Osteoblast (primary cell): Measurements from ENCODE around the gene ZMIZ1. TPM values are rescaled to one million over a fixed set of nuclear protein-coding genes. Genes with fewer than 3 reads are reported as not detected.

Experiments used
- DNase-seq: peaks from one replicate; pipeline ENCODE4 v3.0.0; 2011; ENCODE audit warnings: low spot score, mixed read lengths; ENCODE audit not compliant: insufficient read length; ENCODE audit errors: missing footprints
- H2AFZ ChIP-seq: 2 replicates; pipeline ENCODE4 v1.6.0; 2011; ENCODE audit warnings: mild to moderate bottlenecking, low read length
- H3K27ac ChIP-seq: 2 replicates; pipeline ENCODE4 v1.5.1; 2011; ENCODE audit warnings: mild to moderate bottlenecking, low read depth, low read length, moderate library complexity
- H3K27me3 ChIP-seq: 2 replicates; pipeline ENCODE4 v1.6.0; 2012; ENCODE audit warnings: mild to moderate bottlenecking, control low read depth, inconsistent platforms, low read length, moderate library complexity; ENCODE audit not compliant: insufficient read depth
- H3K36me3 ChIP-seq: 2 replicates; pipeline ENCODE4 v1.5.1; 2011; ENCODE audit warnings: mild to moderate bottlenecking, low read length, control low read depth, moderate library complexity; ENCODE audit not compliant: insufficient read depth
- H3K4me1 ChIP-seq: 2 replicates; pipeline ENCODE4 v1.5.1; 2011; ENCODE audit warnings: mild to moderate bottlenecking, low read length, control low read depth, moderate library complexity; ENCODE audit not compliant: insufficient read depth
- H3K4me2 ChIP-seq: 2 replicates; pipeline ENCODE4 v1.6.0; 2011; ENCODE audit warnings: mild to moderate bottlenecking, low read length; ENCODE audit not compliant: insufficient read depth
- H3K4me3 ChIP-seq: fragments of 200-600 bp; sonication (generic); 3 replicates; pipeline ENCODE4 v1.5.1; 2012; ENCODE audit warnings: mild to moderate bottlenecking, low read length, inconsistent platforms; ENCODE audit not compliant: insufficient read depth
- H3K79me2 ChIP-seq: 2 replicates; pipeline ENCODE4 v1.6.0; 2012; ENCODE audit warnings: mild to moderate bottlenecking, low read length, control low read depth, inconsistent platforms; ENCODE audit not compliant: insufficient read depth
- H3K9me3 ChIP-seq: 2 replicates; pipeline ENCODE4 v1.5.1; 2011; ENCODE audit warnings: low read depth, low read length, control low read depth
- H4K20me1 ChIP-seq: 2 replicates; pipeline ENCODE4 v1.6.0; 2012; ENCODE audit warnings: mild to moderate bottlenecking, low read length, control low read depth; ENCODE audit not compliant: insufficient read depth
- total RNA-seq: library from RNA; depleted of rRNA; stranded (reverse); fragments of >200 nt; gene quantifications from 2 replicates; pipeline ENCODE4 v1.2.3, GENCODE V29; 2012
- TF ChIP-seq, protein P1 (sequence below): IDR thresholded peaks from 2 replicates; pipeline ENCODE4 v1.5.1; 2011; ENCODE audit warnings: mild to moderate bottlenecking, low read depth, low read length, moderate library complexity; ENCODE audit errors: extremely low read depth

ZMIZ1 gene
- total RNA-seq, 1 donor = 40.9 TPM

DNA sequence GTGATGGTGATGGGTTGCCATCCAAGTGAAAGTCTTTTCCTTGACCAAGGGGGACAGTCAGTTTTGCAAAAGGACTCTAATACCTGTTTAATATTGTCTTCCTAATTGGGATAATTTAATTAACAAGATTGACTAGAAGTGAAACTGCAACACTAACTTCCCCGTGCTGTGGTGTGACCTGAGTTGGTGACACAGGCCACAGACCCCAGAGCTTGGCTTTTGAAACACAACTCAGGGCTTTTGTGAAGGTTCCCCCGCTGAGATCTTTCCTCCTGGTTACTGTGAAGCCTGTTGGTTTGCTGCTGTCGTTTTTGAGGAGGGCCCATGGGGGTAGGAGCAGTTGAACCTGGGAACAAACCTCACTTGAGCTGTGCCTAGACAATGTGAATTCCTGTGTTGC, 285.4 kb downstream of the ZMIZ1 start:
- Histone ChIP-seq H3K27me3 (no peaks in the 10 kb centered on the region), H3K36me3 (peaks cover 64% of the 10 kb centered on the region), H3K4me3 (no peak overlapping the region), H2AFZ (no peak overlapping the region), H3K9me3 (no peaks in the 10 kb centered on the region), H3K4me2 (no peak overlapping the region), H3K27ac (no peak overlapping the region), H3K79me2 (peaks cover 36% of the 10 kb centered on the region), H4K20me1 (peaks cover 52% of the 10 kb centered on the region), H3K4me1 (peaks cover 7% of the 10 kb centered on the region)
- no peak for DNase-seq
- TF ChIP-seq, protein P1, sequence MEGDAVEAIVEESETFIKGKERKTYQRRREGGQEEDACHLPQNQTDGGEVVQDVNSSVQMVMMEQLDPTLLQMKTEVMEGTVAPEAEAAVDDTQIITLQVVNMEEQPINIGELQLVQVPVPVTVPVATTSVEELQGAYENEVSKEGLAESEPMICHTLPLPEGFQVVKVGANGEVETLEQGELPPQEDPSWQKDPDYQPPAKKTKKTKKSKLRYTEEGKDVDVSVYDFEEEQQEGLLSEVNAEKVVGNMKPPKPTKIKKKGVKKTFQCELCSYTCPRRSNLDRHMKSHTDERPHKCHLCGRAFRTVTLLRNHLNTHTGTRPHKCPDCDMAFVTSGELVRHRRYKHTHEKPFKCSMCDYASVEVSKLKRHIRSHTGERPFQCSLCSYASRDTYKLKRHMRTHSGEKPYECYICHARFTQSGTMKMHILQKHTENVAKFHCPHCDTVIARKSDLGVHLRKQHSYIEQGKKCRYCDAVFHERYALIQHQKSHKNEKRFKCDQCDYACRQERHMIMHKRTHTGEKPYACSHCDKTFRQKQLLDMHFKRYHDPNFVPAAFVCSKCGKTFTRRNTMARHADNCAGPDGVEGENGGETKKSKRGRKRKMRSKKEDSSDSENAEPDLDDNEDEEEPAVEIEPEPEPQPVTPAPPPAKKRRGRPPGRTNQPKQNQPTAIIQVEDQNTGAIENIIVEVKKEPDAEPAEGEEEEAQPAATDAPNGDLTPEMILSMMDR = no peak

DNA sequence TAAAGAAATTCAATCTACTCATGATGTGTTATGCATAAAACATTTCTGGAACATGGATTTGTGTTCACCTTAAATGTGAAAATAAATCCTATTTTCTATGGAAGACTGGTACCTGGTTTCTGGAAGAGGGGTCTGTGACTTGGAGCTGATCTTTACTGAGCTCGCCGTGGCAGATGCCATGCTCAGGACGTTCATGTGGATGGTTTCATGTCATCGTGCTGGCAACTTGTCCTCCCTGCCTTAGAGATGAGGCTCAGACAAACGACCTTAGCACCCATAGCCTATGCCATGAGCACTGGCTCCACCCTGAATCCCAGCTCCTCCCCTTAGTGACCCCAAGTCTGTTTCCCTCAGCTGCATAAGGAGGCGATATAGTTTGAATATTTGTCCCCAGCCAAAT, 285.8 kb downstream of the ZMIZ1 start:
- H3K4me1 ChIP-seq = peaks cover 2% of the 10 kb centered on the region
- peaks cover 47% of the 10 kb centered on the region for H4K20me1 ChIP-seq
- H3K27ac ChIP-seq = no peak overlapping the region
- H3K9me3 ChIP-seq = no peaks in the 10 kb centered on the region
- no peak overlapping the region for H2AFZ ChIP-seq
- H3K36me3 ChIP-seq = peaks cover 59% of the 10 kb centered on the region
- no peaks in the 10 kb centered on the region for H3K27me3 ChIP-seq
- H3K4me3 ChIP-seq = no peak overlapping the region
- H3K4me2 ChIP-seq = no peak overlapping the region
- H3K79me2 ChIP-seq = peaks cover 31% of the 10 kb centered on the region
- no peak for DNase-seq
- TF ChIP-seq, protein P1 = no peak

DNA sequence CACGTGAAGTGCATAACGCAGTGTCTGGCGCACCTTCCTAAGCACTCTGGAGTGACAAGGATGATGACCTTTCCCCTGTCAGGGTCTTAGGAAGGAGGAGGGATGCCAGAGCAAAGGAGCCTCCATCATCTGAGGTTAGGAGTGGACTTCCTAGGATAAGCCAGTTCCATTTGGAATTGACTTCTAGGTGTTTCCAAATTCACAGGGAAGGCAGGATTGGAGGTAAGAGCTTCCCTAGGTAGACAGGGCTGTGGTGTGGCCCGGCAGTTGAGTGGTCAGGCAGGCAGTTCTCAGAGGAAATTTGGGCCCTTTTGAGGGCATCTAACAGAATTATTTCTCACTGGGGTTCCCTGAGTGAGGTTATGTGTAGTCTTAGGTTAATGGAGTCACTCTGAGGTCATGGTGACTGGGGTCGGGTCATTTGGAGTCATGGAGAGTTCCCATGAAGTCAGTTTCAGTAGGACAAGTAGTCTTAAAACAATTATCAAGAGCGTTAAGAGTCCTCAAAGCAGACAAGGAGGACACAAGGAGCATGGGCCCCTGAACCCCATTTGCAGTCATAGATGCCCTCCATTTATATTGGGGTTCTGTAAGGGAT, 286.8 kb downstream of the ZMIZ1 start:
- TF ChIP-seq, protein P1 = no peak
- H2AFZ ChIP-seq = no peak overlapping the region

DNA sequence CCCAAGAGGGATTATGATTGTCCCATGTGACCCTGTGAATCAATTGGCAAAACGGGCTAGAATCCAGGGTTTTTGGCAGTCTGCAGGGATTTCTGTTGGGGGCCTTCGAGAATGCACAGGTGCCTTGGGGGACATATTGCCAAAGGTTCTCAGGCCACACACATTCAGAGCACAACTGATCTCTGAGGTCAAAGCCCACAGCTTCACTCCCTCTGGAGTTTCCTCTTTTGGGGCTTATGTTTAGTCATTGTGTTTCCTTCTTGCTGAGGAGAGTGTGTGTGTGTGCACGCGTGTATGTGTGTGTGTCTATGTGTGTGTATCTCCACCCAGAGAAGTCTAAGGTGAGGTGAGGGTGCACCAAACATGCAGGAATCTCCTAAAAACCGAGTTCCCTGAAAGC, 287.3 kb downstream of the ZMIZ1 start:
- TF ChIP-seq, protein P1 = no peak
- DNase-seq = no peak
- Histone ChIP-seq H3K4me2 (no peak overlapping the region), H3K9me3 (no peaks in the 10 kb centered on the region), H3K36me3 (peaks cover 45% of the 10 kb centered on the region), H3K4me3 (no peak overlapping the region), H2AFZ (no peak overlapping the region), H4K20me1 (peaks cover 33% of the 10 kb centered on the region), H3K27me3 (no peaks in the 10 kb centered on the region), H3K4me1 (no peaks in the 10 kb centered on the region), H3K27ac (no peak overlapping the region), H3K79me2 (peaks cover 17% of the 10 kb centered on the region)

More for the DNA sequence above, 286.8 kb downstream of the ZMIZ1 start:
- H3K4me2 ChIP-seq = no peak overlapping the region
- H4K20me1 ChIP-seq = peaks cover 38% of the 10 kb centered on the region
- H3K27ac ChIP-seq = no peak overlapping the region
- no peak for DNase-seq
- no peaks in the 10 kb centered on the region for H3K4me1 ChIP-seq
- peaks cover 22% of the 10 kb centered on the region for H3K79me2 ChIP-seq
- H3K9me3 ChIP-seq = no peaks in the 10 kb centered on the region
- peaks cover 50% of the 10 kb centered on the region for H3K36me3 ChIP-seq
- no peak overlapping the region for H3K4me3 ChIP-seq
- no peaks in the 10 kb centered on the region for H3K27me3 ChIP-seq
